OCI-LY7 (cell line): ENCODE measurements around the gene SLC39A12.

Experiments used
- EZH2phosphoT487 ChIP-seq: fragments of 200-600 bp; sonication (generic); IDR thresholded peaks from 2 replicates; pipeline ENCODE4 v1.6.1; 2018; ENCODE audit warnings: low read depth, borderline replicate concordance, mild to moderate bottlenecking, mixed run types, antibody characterized with exemption, low read length, moderate library complexity, mixed read lengths
- TF ChIP-seq, protein P1 (sequence below): fragments of 200-600 bp; sonication (generic); conservative IDR thresholded peaks from 2 replicates; pipeline ENCODE4 v1.5.1; 2014; ENCODE audit warnings: mild to moderate bottlenecking, antibody characterized with exemption, low read length, moderate library complexity, mixed read lengths

DNA sequence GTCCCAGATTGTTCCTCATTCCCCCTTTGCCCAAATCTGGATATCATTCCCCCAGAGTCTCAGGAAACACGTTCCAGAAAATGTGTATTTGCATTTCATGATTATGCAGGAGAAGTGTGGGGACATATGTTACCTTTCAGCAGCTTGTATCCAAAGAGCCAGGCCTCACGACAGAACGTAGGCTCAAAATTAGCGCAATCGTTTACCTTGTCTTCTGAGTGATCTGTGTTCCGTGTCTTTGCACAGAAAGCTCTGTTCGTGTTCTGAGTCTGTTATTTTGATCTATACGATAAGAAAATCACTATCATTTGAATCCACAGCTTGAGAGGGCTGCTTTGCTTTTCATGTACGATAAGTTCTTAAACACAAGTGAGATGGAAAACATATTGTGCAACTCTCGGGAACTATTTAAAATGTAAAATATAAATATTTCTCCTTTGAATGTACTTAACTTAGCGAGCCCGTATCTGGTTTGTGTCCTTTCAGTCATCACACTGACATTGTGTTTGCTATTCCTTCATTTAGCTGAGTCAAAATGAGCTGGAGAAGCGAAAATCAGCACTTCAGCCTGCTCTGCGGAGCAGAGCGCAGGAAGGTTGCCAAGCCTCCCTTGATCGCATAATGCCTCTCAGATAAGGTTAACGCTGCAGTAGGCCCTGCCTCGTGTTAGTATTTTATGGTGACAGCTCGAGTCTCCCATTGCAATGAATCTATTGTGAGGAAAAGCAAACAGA is 108.3 kb downstream of the SLC39A12 start:
- TF ChIP-seq, protein P1, sequence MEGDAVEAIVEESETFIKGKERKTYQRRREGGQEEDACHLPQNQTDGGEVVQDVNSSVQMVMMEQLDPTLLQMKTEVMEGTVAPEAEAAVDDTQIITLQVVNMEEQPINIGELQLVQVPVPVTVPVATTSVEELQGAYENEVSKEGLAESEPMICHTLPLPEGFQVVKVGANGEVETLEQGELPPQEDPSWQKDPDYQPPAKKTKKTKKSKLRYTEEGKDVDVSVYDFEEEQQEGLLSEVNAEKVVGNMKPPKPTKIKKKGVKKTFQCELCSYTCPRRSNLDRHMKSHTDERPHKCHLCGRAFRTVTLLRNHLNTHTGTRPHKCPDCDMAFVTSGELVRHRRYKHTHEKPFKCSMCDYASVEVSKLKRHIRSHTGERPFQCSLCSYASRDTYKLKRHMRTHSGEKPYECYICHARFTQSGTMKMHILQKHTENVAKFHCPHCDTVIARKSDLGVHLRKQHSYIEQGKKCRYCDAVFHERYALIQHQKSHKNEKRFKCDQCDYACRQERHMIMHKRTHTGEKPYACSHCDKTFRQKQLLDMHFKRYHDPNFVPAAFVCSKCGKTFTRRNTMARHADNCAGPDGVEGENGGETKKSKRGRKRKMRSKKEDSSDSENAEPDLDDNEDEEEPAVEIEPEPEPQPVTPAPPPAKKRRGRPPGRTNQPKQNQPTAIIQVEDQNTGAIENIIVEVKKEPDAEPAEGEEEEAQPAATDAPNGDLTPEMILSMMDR, result no peak
- TF ChIP-seq EZH2phosphoT487, result no peak
